ENCODE results near the gene P2RY6.
A peak's percentile ranks its signal among the peaks of the same experiment; 100 is the strongest.

P2RY6 gene

DNA sequence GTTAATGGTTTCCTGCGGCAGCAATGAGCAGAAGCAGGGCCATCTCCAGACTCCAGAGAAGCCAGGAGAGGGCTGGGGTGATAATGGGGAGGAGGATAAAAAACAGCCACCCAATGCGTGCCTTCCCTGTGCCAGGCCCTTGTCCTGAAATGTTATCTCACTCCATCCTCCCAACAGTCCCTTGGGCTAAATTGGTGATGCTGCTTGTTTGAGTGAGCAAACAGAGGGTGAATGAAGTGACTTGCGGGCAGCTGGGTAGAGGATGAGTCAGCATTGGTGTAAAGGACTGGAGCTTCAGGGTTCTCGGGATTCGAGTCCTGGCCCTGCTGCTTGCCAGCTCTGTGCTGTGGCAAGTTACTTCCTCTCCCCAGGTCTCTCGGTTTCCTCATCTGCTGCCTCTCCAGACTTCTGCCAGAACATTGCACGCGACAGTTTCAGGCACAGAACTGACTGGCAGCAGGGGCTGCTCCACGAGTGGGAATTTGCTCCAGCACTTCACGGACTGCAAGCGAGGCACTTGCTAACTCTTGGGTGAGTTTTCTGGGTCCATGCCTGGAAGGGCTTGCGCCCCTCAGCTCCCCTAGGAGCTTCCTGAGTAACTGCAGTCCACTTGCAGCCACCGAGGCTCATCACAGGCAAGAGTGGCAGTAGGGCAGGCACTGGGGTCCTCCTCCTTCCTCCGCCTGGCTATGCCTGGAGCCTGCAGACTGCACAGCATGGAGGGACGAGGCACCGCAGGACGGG, at the start of gene P2RY6:
TSS of gene P2RY6 (plus strand) at position 403 of the 744 bp plus-strand sequence. CDS start 24,181 bp downstream, outside the sequence.
- H3K4me3 ChIP-seq (ENCODE audit: low read length), result no peak within 1 kb of the TSS
- no peak for TF ChIP-seq CTCF (conservative IDR thresholded peaks at IDR 0.05; ENCODE audit: low read length)
- DNase-seq (ENCODE audit: low read depth), result peak; percentile 54

GRCh38 chr11:73223998-73224730, 48.0 kb upstream of the P2RY6 start:
- TF ChIP-seq CTCF (conservative IDR thresholded peaks at IDR 0.05; ENCODE audit: low read length), result no peak
- H3K4me3 ChIP-seq (ENCODE audit: low read length), result no peak overlapping the region
- no peak for DNase-seq (ENCODE audit: low read depth)

DNA sequence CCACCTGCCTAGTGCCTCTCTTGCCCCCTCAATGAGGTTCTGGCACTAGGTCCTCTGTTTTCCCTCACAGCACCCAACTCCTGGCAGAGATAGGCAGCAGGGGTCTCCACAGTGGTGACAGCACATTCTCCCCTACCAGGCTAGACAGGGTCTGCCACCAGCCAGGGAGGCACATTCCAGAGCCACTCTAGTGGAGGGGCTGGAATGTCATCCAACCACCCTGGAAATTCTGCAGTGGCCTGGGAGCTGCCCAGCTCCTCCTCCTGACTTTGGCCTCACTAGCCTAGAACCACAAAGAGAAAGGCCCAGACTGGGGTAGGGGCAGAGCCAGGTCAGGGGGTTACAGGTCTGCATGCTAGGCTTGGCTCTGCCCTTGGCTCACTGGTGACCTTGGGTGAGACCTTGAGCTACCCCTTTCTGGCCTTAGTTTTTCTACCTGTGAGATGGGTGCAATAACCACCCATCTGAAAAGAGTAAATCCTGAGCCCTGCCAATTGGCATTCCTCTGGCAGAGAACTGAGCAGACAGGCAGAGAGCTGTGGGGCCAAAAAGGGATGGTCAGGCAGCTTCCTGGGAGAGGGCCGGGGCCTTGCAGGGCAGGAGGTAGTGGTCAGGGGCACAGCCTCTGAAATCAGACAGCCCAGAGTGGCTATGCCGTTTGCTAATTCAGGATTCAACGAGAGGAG, 47.0 kb upstream of the P2RY6 start:
- DNase-seq (ENCODE audit: low read depth), result no peak
- no peak overlapping the region for H3K4me3 ChIP-seq (ENCODE audit: low read length)
- TF ChIP-seq CTCF (conservative IDR thresholded peaks at IDR 0.05; ENCODE audit: low read length), result no peak

GRCh38 chr11:73225851-73226250, 46.3 kb upstream of the P2RY6 start:
- no peak for TF ChIP-seq CTCF (conservative IDR thresholded peaks at IDR 0.05; ENCODE audit: low read length)
- H3K4me3 ChIP-seq (ENCODE audit: low read length), result no peak overlapping the region
- no peak for DNase-seq (ENCODE audit: low read depth)

- no peak for TF ChIP-seq CTCF (conservative IDR thresholded peaks at IDR 0.05; ENCODE audit: low read length)
- no peak for DNase-seq (ENCODE audit: low read depth)
- no peak overlapping the region for H3K4me3 ChIP-seq (ENCODE audit: low read length)
Observed at GRCh38 chr11:73226297-73227006, 45.7 kb upstream of the P2RY6 start.

DNA sequence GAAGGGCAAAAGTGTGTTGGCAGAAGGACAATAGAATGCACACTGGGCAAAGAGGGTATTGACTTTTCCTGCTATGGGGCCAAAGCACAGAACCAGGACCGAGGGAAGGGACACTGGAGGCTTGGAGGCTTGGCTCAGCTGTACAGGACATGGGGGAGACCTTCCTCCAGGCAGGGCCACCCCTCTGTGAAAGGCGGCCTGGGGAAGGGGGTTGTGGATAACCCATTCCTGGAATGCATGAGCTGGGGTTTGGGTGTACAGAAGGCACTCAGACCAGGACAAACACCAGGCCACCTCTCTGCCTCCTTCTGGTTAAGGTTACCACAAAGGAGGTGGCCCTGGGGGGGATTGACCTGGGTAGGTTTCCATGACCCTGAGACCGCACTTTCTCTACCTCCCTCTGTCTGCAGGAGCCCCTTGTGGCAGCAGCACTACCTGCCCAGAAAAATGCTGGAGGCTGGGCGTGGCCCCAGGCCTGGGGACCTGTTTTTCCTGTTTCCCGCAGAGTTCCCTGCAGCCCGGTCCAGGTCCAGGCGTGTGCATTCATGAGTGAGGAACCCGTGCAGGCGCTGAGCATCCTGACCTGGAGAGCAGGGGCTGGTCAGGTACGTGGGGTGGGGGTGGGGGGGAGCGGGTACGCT, 44.4 kb upstream of the P2RY6 start:
- no peak overlapping the region for H3K4me3 ChIP-seq (ENCODE audit: low read length)
- no peak for DNase-seq (ENCODE audit: low read depth)
- no peak for TF ChIP-seq CTCF (conservative IDR thresholded peaks at IDR 0.05; ENCODE audit: low read length)
